Kidney (tissue), 14 donors: ENCODE measurements around the gene GJB4. TPM values are rescaled to one million over a fixed set of nuclear protein-coding genes. Genes with fewer than 3 reads are reported as not detected.

Source experiments
- DNase-seq, 5 donors: peaks; one replicate each; pipeline ENCODE4 v3.0.0-alpha.2; 2013 to 2020
- FAIRE-seq: peaks from 2 replicates; lab custom pipeline; 2012; peaks lifted over from hg19 to GRCh38; lab: Jason Lieb, UNC
- H3K27ac ChIP-seq, 2 donors: one replicate each; pipeline ENCODE4 v1.7.0; 2013; ENCODE audit warnings: low read depth in 2 of 2, low read length in 2 of 2, inconsistent platforms in 1 of 2
- H3K27me3 ChIP-seq: one replicate; pipeline ENCODE4 v1.7.1; 2013; ENCODE audit warnings: low read length, inconsistent platforms; ENCODE audit not compliant: control insufficient read depth, insufficient read depth
- H3K36me3 ChIP-seq, 3 donors: one replicate each; pipeline versions ENCODE4 v1.7.0 to v1.7.1; 2013; ENCODE audit warnings: low read length in 3 of 3, control low read depth in 1 of 3, inconsistent platforms in 1 of 3; ENCODE audit not compliant: insufficient read depth in 3 of 3, control insufficient read depth in 2 of 3
- H3K4me1 ChIP-seq, 3 donors: one replicate each; pipeline versions ENCODE4 v1.7.0 to v1.7.1; 2013; ENCODE audit warnings: low read length in 3 of 3, inconsistent platforms in 1 of 3, low read depth in 1 of 3; ENCODE audit not compliant: control insufficient read depth in 2 of 3, insufficient read depth in 2 of 3
- H3K4me3 ChIP-seq, 3 donors: one replicate each; pipeline versions ENCODE4 v1.7.0 to v1.8.1; 2013; ENCODE audit warnings: low read length in 3 of 3, control low read depth in 1 of 3, inconsistent platforms in 1 of 3
- H3K9ac ChIP-seq, 3 donors: one replicate each; pipeline versions ENCODE4 v1.7.0 to v1.7.1; 2013; ENCODE audit warnings: low read length in 3 of 3, control low read depth in 1 of 3, inconsistent platforms in 1 of 3
- H3K9me3 ChIP-seq, 3 donors: one replicate each; pipeline versions ENCODE4 v1.7.0 to v1.7.1; 2013; ENCODE audit warnings: low read length in 3 of 3, control low read depth in 1 of 3, inconsistent platforms in 1 of 3; ENCODE audit not compliant: control insufficient read depth in 2 of 3, insufficient read depth in 1 of 3
- intact Hi-C: fragments of 100-400 bp; cut with DNase I; formaldehyde crosslinking; loops from one replicate; pipeline ENCODE4 v1.11.1; 2022
- polyA plus RNA-seq: library from polyadenylated mRNA; stranded (reverse); fragments of 350-450 nt; fragmentation: Illumina TruSeq; extraction: RNeasy Lipid Tissue Mini Kit (QIAGEN cat#74804); gene quantifications from one replicate; pipeline ENCODE4 v1.2.3, GENCODE V29; 2014; ENCODE audit warnings: low read depth, low replicate concordance; ENCODE audit not compliant: insufficient read depth
- total RNA-seq: library from RNA; stranded (reverse); fragmentation: NEBNext Ultra II Directional; extraction: Animal tissue kit (Norgen Biotek cat#: 25700); gene quantifications from one replicate; pipeline ENCODE4 v1.2.1, GENCODE V29; 2021
- TF ChIP-seq, protein P1 (sequence below): IDR thresholded peaks from 3 replicates; pipeline ENCODE4 v1.5.1; 2012; ENCODE audit warnings: mild to moderate bottlenecking, moderate library complexity, borderline replicate concordance; ENCODE audit not compliant: insufficient read depth; ENCODE audit errors: extremely low read depth
- donor health status: control.
- donor health status: control.
- donor health status: control.
- donor health status: control.
- donor health status: control.
- donor health status: DM: yes; HTN: yes; CAD: no.
- donor health status: Normal renal cell carcinoma (clear cell type).

Gene GJB4
- total and polyA plus RNA-seq, 2 donors from 2014 or later = 0.50 TPM; not detected in 1

DNA sequence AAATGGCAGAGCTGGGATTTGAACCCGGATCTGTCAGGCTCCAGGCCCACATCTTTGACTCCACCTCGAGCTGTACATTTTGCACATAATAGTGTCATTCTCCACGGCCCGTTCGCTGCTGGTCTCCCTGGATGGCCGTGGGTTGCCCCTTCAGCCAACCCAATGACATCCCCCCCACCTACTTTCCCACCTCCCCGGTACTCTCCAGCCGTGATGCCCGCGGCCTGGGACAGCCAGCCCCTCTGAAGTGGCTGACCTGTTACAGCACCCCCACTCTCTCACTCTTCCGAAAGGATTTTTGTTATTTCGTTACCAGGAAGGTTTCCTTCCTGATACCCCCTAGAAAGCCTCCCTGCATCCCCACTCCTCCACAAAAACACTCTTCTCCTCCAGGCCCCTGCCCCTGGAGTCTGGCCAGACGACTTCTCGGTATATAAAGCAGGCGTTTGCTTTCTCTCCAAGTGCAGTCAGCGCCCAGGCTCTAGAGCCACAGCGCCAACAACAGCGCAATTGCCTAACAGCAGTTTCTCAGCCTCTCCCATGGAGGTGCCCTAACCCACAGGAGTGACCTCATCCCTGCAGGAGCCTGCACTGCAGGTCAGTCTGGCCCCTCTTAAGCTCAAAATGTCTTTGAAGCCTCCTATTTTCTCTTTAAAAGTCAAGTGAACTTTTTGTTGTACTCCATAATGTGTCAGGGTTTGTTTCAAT is 19.2 kb upstream of the GJB4 start:
- Histone ChIP-seq H3K27ac (no peak overlapping the region), H3K27me3 (no peaks in the 10 kb centered on the region), H3K4me3 (no peak overlapping the region), H3K9ac (no peak overlapping the region), H3K36me3 (no peaks in the 10 kb centered on the region), H3K4me1 (peaks cover 0 to 3% (median 0%) of the 10 kb centered on the region in 3 donors), H3K9me3 (no peaks in the 10 kb centered on the region)
- TF ChIP-seq, protein P1, sequence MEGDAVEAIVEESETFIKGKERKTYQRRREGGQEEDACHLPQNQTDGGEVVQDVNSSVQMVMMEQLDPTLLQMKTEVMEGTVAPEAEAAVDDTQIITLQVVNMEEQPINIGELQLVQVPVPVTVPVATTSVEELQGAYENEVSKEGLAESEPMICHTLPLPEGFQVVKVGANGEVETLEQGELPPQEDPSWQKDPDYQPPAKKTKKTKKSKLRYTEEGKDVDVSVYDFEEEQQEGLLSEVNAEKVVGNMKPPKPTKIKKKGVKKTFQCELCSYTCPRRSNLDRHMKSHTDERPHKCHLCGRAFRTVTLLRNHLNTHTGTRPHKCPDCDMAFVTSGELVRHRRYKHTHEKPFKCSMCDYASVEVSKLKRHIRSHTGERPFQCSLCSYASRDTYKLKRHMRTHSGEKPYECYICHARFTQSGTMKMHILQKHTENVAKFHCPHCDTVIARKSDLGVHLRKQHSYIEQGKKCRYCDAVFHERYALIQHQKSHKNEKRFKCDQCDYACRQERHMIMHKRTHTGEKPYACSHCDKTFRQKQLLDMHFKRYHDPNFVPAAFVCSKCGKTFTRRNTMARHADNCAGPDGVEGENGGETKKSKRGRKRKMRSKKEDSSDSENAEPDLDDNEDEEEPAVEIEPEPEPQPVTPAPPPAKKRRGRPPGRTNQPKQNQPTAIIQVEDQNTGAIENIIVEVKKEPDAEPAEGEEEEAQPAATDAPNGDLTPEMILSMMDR = no peak
- no peak for FAIRE-seq
- intact Hi-C loops = no loop called here
- DNase-seq = peak in 2 of 5 donors; percentile 16 to 52

DNA sequence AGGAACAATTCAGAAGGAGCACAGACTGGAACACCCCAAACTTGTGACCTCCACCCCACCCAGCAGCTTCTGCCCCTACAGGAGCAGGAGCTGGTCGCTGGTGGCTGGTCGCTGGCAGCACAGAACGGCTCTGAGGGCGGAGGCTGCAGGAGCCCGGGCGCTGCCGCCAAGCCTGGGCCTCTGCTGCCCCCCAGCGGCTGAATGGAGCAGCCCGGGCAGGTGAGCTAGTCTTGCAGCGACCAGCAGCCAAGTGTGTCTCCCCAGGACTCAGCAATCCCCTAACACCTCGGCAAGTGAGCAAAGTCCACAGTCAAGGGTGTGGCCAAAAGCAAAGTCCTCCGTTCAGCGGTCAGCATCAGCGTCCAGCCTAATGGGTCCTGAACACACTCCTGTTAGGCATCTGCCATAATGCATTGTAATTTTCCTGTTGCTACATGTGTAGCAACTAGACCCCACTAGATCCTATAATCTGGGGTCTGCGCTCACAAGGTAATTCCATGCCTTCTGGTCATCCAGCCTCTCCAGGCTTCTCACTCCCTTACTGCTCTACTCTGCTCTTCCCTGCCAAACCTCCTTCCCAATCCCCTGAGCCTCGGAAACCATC is 16.8 kb upstream of the GJB4 start:
- no peaks in the 10 kb centered on the region for H3K27me3 ChIP-seq
- H3K27ac ChIP-seq = no peak overlapping the region
- no peaks in the 10 kb centered on the region for H3K36me3 ChIP-seq
- peaks cover 0 to 3% (median 0%) of the 10 kb centered on the region in 3 donors for H3K4me1 ChIP-seq
- FAIRE-seq (no peak), DNase-seq (peak; percentile 81 to 89 (median 85))
- intact Hi-C loops = no loop called here
- TF ChIP-seq, protein P1 = peak; percentile 88
- no peak overlapping the region for H3K4me3 ChIP-seq
- no peaks in the 10 kb centered on the region for H3K9me3 ChIP-seq
- no peak overlapping the region for H3K9ac ChIP-seq

DNA sequence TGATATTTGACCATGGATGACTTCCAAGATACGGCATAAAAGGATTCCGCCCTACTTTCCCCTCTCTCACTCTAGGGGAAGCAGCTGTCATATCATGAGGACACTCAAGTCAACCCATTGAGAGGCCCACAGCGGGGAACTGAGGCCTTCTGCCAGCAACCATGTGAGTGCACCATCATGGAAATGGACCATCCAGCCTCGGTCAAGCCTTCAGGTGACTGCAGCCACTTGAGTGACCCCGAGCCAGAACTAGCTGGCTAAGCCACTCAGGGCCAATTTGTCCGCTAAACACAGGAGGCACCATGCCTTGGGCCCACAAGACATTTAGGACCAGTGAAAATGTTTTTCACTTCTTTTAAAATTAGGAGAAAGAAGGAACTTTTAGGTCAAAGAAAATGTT is 15.8 kb upstream of the GJB4 start:
- Histone ChIP-seq H3K9me3 (no peaks in the 10 kb centered on the region), H3K9ac (no peak overlapping the region), H3K27me3 (no peaks in the 10 kb centered on the region), H3K27ac (no peak overlapping the region), H3K4me3 (no peak overlapping the region), H3K36me3 (no peaks in the 10 kb centered on the region), H3K4me1 (peaks cover 0 to 3% (median 0%) of the 10 kb centered on the region in 3 donors)
- no peak for FAIRE-seq
- TF ChIP-seq, protein P1 = no peak
- intact Hi-C loops = no loop called here
- DNase-seq = no peak
